ENCODE measurements around the gene ABCB4. TPM values are rescaled to one million over a fixed set of nuclear protein-coding genes. Genes with fewer than 3 reads are reported as not detected.

Gene ABCB4
- not detected in 3 replicates for polyA plus RNA-seq
- not detected for polyA plus RNA-seq (2011; ENCODE audit: low read depth)
- polyA plus RNA-seq (2011; cell fraction: cytosol; rRNA removed): not detected in 2 replicates
- not detected in 2 replicates for polyA plus RNA-seq (2011; cell fraction: nucleus; rRNA removed)
- not detected in 2 replicates for polyA plus RNA-seq (2012; ENCODE audit: low replicate concordance)
- not detected in 3 replicates for polyA minus RNA-seq
- polyA minus RNA-seq (2011; cell fraction: cytosol; rRNA and poly(A)+ RNA removed): not detected
- polyA minus RNA-seq (2011; cell fraction: nucleus; rRNA and poly(A)+ RNA removed): not detected in 2 replicates

DNA sequence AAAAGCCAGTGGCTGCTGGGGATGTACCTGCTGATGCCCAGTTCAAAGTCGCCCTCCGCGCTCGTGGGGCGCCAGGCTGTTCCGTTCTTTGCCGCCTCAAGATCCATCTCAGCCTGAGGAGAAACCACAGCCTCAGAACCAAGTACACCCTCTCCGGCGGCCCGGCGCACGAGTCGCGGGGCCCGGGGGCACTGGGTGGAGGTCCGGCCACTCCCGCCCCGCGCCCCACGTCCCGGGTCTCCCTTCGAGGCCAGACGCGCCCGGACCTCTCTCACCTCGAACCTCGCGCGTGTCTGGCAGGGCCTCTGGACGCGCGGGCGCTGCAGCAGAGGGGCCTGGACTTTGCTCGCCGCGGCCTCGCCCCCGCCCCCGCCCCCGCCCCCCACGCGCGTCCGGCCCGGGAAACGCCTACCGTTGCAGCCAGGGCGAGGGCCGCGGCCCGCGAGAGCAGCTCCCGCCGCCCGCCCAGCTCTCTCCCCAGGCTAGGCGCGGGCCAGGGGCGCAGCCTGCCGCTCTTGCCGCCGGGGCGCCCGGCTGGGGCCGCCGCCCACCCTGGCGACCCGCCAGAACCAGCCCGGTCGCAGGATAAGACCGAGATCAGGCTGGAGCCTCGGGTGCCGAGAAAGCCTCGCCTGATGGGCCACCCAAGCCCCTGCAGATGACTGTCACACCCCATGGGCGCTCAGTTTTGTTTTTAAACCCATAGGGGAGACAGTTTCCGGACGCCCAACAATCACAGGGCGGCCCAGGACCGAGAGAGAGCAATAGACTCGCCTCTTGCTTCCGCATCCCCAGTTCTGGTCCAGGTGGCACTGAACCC lies at the start of gene ABCB4:
Gene ABCB4, minus strand, starts transcription at position 322 of the 820 bp plus-strand sequence. Its CDS starts 215 bp downstream, at position 107.
- H3K4me3 ChIP-seq (ENCODE audit: control insufficient read depth in 2 of 3, extremely low read depth in 1 of 3, insufficient read depth in 2 of 3, low read depth in 1 of 3, low read length in 3 of 3): no peak within 1 kb of the TSS
- DNase-seq (ENCODE audit: low read depth, low spot score) (no peak), FAIRE-seq (no peak)
- TF ChIP-seq, protein P1, sequence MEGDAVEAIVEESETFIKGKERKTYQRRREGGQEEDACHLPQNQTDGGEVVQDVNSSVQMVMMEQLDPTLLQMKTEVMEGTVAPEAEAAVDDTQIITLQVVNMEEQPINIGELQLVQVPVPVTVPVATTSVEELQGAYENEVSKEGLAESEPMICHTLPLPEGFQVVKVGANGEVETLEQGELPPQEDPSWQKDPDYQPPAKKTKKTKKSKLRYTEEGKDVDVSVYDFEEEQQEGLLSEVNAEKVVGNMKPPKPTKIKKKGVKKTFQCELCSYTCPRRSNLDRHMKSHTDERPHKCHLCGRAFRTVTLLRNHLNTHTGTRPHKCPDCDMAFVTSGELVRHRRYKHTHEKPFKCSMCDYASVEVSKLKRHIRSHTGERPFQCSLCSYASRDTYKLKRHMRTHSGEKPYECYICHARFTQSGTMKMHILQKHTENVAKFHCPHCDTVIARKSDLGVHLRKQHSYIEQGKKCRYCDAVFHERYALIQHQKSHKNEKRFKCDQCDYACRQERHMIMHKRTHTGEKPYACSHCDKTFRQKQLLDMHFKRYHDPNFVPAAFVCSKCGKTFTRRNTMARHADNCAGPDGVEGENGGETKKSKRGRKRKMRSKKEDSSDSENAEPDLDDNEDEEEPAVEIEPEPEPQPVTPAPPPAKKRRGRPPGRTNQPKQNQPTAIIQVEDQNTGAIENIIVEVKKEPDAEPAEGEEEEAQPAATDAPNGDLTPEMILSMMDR (optimal IDR thresholded peaks at IDR 0.05 in 1 of 3, IDR thresholded peaks at IDR 0.05 in 1 of 3, conservative IDR thresholded peaks at IDR 0.05 in 1 of 3; ENCODE audit: extremely low read depth in 1 of 3, insufficient read depth in 2 of 3, low read length in 3 of 3): no peak
- TF ChIP-seq EZH2 (IDR thresholded peaks at IDR 0.05; ENCODE audit: low read length): peak; percentile 43
- H4K20me1 ChIP-seq (ENCODE audit: control insufficient read depth, extremely low read depth, insufficient read depth, low read length): no peaks in the 10 kb centered on the region
- H3K79me2 ChIP-seq (ENCODE audit: control insufficient read depth, insufficient read depth, low read length): no peaks in the 10 kb centered on the region
- H3K9me1 ChIP-seq (ENCODE audit: control insufficient read depth, extremely low read depth, insufficient read depth, low read length): no peaks in the 10 kb centered on the region
- dilution Hi-C loops (cut with MboI; ENCODE audit: extremely low pct_ligation_motif_present, low sequenced_read_pairs): no loop called here
- no peak within 1 kb of the TSS for H2AFZ ChIP-seq (ENCODE audit: control insufficient read depth, low read length)
- no peak within 1 kb of the TSS for H3K9ac ChIP-seq (ENCODE audit: control insufficient read depth, extremely low read depth, insufficient read depth, low read length)
- no peaks in the 10 kb centered on the region for H3K36me3 ChIP-seq (ENCODE audit: control insufficient read depth in 2 of 2, extremely low read depth in 1 of 2, insufficient read depth in 2 of 2, low read length in 2 of 2)
- peaks cover 23% of the 10 kb centered on the region for H3K27me3 ChIP-seq (ENCODE audit: control insufficient read depth, extremely low read depth, insufficient read depth, low read length)
- H3K27ac ChIP-seq (ENCODE audit: control insufficient read depth, insufficient read depth, low read length): no peak within 1 kb of the TSS
- H3K9me3 ChIP-seq (ENCODE audit: control insufficient read depth, low read depth, low read length): no peaks in the 10 kb centered on the region
- H3K4me1 ChIP-seq (ENCODE audit: control insufficient read depth, extremely low read depth, insufficient read depth, low read length): no peaks in the 10 kb centered on the region
- H3K4me2 ChIP-seq (ENCODE audit: control insufficient read depth, extremely low read depth, insufficient read depth, low read depth, low read length): no peak within 1 kb of the TSS

DNA sequence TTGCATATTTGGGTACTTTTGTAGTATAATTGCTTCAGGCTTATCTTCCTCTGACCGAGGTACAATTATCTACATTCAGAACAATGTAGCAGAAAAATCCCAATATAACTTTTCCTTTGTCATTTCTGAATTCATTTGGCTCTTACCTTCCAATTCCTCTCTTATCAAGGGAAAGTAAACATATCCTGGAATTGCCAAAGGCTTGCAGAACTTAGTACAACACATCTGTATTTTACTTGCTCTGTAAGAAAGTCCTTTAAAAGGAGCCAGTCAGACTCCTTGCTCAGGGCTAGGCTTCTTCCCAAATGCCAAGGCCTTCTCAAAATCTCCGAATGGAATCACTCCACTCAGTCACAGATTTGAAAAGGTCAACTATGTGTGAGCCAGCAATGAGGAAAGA lies 43.3 kb upstream of the ABCB4 start:
- H3K36me3 ChIP-seq (ENCODE audit: control insufficient read depth in 2 of 2, extremely low read depth in 1 of 2, insufficient read depth in 2 of 2, low read length in 2 of 2): no peaks in the 10 kb centered on the region
- H4K20me1 ChIP-seq (ENCODE audit: control insufficient read depth, extremely low read depth, insufficient read depth, low read length): no peaks in the 10 kb centered on the region
- no peaks in the 10 kb centered on the region for H3K4me1 ChIP-seq (ENCODE audit: control insufficient read depth, extremely low read depth, insufficient read depth, low read length)
- TF ChIP-seq, protein P1 (optimal IDR thresholded peaks at IDR 0.05 in 1 of 3, IDR thresholded peaks at IDR 0.05 in 1 of 3, conservative IDR thresholded peaks at IDR 0.05 in 1 of 3; ENCODE audit: extremely low read depth in 1 of 3, insufficient read depth in 2 of 3, low read length in 3 of 3): no peak
- no peak for TF ChIP-seq EZH2 (IDR thresholded peaks at IDR 0.05; ENCODE audit: low read length)
- H2AFZ ChIP-seq (ENCODE audit: control insufficient read depth, low read length): no peak overlapping the region
- DNase-seq (ENCODE audit: low read depth, low spot score) (no peak), FAIRE-seq (no peak)
- H3K9ac ChIP-seq (ENCODE audit: control insufficient read depth, extremely low read depth, insufficient read depth, low read length): no peak overlapping the region
- H3K79me2 ChIP-seq (ENCODE audit: control insufficient read depth, insufficient read depth, low read length): no peaks in the 10 kb centered on the region
- no peak overlapping the region for H3K4me3 ChIP-seq (ENCODE audit: control insufficient read depth in 2 of 3, extremely low read depth in 1 of 3, insufficient read depth in 2 of 3, low read depth in 1 of 3, low read length in 3 of 3)
- H3K9me1 ChIP-seq (ENCODE audit: control insufficient read depth, extremely low read depth, insufficient read depth, low read length): no peaks in the 10 kb centered on the region
- dilution Hi-C loops (cut with MboI; ENCODE audit: extremely low pct_ligation_motif_present, low sequenced_read_pairs): no loop called here
- no peak overlapping the region for H3K27ac ChIP-seq (ENCODE audit: control insufficient read depth, insufficient read depth, low read length)
- H3K9me3 ChIP-seq (ENCODE audit: control insufficient read depth, low read depth, low read length): no peaks in the 10 kb centered on the region
- no peak overlapping the region for H3K4me2 ChIP-seq (ENCODE audit: control insufficient read depth, extremely low read depth, insufficient read depth, low read depth, low read length)
- H3K27me3 ChIP-seq (ENCODE audit: control insufficient read depth, extremely low read depth, insufficient read depth, low read length): no peaks in the 10 kb centered on the region

All from keratinocyte (primary cell).